Right hindlimb (tissue), 1 donor: ENCODE data around the gene SUPT20H.
"Not testable (repeated sequence)": the region's sequence is repeated elsewhere in the genome, so short reads cannot be mapped to it uniquely, and the experiment has no call there.

ENCODE experiments used
- DNase-seq: peaks from one replicate; pipeline ENCODE4 v3.0.0-alpha.2; 2018

Gene SUPT20H

DNA sequence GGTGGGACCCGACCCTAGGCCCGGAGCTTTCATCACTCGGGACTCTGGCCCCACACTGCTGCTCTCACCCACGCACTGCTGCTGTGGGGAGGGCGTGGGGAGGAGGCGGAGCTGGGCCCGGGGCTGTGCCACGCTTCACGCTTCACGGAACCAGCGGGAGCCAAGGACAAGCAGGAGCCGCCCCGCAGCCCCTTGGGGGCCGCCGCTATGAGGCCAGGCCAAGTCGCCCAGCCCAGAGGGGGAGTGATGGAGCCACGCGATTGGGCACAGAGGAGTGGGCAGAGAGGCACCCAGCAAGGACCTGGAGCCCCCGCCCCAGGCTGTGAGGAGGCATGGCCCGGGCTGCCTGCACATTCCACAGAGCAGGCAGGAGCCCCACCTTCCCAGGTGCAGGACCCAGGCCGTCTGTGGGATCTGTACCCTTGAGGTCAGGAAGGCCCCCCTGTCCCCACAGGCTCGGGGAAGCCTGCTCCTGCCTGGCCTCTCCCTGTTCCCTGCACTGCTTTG is 10.2 kb upstream of the SUPT20H start:
- DNase-seq: no peak

DNA sequence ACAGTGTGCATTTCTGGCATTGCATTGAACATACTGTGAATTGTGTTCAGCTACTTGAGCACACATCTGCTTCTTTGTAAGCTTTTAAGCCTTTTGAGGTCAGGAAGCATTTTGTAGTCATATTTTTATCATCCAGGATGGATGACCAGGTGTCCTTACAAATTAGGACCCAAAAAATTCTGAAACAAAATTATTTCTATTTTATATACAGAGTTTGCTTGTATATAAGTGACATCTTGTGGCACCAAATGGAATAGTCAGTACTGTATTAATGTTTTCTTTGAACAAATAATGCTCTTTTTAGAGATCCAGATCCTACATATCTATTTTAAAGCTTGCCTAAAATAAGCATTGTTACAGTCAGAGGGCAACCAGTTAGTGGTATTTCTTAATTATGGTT is 9.5 kb upstream of the SUPT20H start:
- DNase-seq: no peak

DNA sequence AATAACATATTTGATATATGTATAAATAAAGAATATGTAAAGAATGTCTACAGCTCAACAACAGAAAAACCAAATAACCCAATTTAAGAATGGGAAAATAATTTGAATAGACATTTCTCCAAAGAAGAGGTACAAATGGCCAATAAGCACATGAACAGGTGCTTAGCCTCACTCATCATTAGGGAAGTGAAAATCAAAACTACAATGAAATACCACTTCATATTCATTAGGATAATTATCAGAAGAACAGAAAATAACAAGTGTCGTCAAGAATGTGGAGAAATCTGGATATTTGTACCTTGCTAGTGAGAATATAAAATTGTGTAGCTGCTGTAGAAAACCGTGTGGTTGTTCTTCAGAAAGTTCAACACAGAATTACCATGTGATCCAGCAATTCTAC is 8.4 kb upstream of the SUPT20H start:
- DNase-seq: no peak

DNA sequence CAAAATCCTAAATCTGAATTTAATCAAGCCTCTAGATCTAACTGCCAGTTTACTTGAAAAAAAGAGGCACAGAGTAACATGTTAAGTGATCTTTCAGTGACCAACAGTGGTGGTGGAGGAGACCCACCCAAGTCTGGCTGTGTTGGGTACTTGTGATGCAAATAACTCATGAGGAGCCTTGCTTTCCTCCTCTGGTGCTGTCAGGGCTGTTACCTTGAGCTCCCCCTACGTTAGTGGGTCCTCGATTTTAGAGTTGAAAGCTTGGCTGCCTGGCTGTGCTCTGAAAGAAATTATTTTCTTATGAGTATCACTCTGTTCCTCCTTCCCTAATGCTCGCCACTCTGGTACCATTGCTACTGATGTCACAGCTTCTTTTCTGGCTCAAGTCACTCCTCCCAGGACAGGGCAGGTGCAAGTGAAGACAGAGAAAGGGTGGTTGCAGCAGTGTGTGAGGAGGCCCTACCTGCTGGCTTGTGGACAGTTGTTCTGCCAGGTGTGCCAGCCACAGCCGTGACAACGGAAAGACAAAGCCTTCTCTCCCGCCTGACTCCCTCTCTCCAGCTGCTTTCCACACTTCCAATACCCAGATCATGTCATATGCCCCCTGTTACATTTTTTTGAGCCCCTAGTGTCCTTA is 6.5 kb upstream of the SUPT20H start:
- no peak for DNase-seq

GRCh38 chr13:37059848-37060192 is 332 bp upstream of the SUPT20H start:
- DNase-seq: no peak

- not testable (repeated sequence) for DNase-seq
Observed at GRCh38 chr13:37056228-37056627, 3.3 kb downstream of the SUPT20H start.

DNA sequence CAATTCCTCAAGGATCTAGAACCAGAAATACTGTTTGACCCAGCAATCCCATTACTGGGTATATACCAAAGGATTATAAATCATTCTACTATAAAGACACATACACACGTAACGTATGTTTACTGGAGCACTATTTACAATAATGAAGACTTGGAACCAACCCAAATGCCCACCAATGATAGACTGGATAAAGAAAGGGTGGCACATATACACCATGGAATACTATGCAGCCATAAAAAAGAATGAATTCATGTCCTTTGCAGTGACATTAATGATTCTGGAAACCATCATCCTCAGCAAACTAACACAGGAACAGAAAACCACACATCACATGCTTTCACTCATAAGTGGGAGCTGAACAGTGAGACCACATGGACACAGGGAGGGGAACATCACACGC is 6.4 kb downstream of the SUPT20H start:
- DNase-seq: not testable (repeated sequence)

DNA sequence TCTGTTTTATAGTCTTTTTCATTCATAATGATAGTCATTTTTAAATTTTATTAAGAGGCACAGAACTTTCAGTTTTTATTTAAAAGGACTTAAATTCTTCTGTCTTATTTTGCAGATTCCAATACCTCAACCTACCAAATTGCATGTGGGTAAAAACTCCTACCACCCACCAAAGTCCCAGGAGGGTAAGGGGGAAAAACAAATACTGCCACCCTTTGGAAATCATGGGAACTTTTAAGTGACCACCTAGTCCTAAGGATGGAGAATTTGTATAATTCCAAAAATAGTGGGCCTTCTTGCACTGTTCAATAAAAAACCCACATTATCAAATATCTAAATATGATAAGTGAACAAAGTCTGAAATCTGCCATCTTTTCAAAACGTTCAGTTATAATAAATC is 9.7 kb downstream of the SUPT20H start:
- no peak for DNase-seq

DNA sequence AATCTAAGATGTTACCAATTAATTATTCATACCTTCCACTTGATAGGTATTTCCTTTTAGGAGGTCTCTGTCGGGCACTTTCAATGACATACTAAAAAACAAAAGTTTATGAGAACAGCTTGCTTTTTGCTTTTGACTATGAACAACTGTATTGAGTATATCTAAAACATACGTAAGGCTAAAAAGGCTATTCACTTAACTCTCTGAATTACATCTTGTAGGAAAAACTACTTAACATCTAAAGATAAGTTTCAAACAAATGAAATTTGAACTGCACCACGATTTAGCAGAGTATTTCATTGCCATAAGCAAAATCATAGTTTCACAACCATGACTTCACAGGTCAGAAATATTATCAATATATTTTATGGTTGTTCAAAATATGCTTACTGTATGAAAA is 11.6 kb downstream of the SUPT20H start:
- DNase-seq: no peak

DNA sequence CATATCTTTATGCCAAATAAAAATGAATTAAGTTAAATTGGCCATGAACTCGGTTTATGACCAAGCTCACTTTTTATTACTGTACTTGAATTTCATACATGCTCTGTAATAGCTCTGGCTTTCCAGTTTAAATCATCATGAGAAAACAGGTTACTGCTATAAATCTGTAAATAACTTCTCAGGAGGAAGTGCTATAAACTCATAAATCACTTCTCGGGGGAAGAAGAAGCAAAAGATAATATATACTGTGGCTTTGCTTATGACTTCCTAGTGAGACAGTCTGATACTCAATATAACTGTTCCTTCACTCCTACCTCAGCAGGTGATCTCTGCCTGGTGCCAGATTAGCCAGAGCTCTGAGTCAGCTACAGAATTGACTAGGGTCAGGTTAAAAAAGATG is 12.5 kb downstream of the SUPT20H start:
- DNase-seq: no peak

DNA sequence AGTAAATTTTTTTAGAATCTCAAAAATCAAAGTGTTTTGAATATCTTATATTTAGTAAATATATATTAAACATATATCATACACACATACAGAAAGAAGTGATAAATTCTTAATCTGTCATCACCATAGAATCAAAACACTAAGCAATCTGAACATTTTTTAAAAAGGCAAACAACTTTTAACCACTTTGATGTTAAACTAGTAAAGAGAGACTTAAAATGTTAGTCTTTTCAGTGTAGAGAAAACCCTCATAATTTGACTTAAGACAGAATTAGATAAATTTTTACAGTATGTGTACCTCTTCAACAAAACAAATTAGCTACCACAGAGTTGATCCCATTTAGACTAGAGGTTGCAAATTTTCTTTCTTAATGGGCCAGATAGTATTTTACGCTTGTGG is 13.4 kb downstream of the SUPT20H start:
- no peak for DNase-seq

- DNase-seq: no peak
Observed at GRCh38 chr13:37040789-37041188, 18.7 kb downstream of the SUPT20H start.

- no peak for DNase-seq
Observed at GRCh38 chr13:37039896-37040295, 19.6 kb downstream of the SUPT20H start.

GRCh38 chr13:37037241-37037640 is 22.2 kb downstream of the SUPT20H start:
- DNase-seq: no peak

DNA sequence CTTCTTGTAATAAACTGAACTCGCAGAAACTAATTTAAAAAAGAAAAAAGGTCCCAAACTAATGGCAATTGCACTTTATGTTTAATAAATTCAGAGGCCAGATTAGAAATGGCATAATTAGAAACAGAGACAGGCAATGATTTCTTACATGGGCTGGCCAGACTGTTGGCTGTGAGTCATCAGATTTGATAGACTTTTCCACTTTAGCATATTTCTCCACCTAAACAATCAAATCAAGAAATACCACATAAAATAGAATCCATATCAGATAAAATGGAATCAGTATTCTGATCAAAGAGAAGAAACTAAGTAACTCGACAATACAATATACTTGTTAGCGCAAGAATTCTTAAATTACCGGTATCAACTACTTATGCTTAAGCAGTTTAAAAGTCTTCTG is 29.9 kb downstream of the SUPT20H start:
- DNase-seq: no peak

- DNase-seq: no peak
Observed at GRCh38 chr13:37027639-37028038, 31.8 kb downstream of the SUPT20H start.

DNA sequence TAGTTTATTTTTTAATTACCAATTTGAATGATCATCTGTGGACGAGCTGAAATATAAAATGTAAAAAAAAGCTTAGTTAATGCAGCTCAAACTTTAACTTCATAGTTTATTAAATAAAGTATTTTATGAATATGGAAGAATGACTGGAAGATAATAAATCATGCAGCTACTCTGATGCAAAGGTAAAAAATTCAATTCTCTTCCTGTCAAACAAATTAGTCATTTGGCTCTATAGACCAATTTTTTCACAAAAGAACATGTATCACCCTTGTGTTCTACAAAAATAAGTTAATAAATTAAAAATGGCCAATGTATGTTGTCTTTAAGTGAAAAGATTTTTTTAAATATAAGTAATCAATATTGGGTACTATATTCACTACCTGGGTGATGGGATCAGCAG is 32.7 kb downstream of the SUPT20H start:
- no peak for DNase-seq

DNA sequence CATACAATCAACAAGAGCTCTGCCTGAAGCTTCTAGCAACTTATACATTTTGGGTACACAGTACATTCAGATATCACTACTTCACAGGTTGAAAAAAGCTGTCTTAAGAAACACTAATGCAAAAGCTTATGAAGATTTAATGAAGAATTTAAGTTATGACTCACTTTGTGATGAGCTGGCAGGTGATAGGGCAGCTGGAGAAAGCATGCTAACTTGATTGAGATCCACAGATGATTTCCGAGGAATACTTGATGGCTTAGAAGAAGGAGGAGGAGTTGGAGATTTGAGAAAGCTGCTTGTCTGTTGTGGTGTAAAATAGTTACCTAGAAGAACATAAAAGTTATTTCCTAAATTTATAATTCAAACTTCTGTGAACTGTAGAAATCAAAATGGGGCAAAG is 35.6 kb downstream of the SUPT20H start:
- no peak for DNase-seq

DNA sequence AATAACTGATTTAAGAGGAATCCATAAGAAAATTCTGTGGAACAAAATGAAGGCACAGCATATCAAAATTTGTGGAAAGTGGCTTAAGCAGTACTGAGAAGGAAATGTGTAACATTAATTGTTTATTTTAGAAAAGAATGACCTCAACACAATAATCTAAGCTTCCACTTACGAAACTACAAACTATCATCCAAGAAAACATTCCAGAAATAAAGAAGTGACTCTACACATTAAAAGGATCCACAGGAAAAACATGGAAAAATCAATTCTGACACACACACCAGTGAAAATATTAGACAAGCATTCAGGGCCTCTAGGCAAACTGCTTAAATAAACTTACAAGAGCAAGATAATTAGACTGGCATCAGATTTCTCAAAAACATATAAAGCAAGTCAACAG is 44.9 kb downstream of the SUPT20H start:
- no peak for DNase-seq

DNA sequence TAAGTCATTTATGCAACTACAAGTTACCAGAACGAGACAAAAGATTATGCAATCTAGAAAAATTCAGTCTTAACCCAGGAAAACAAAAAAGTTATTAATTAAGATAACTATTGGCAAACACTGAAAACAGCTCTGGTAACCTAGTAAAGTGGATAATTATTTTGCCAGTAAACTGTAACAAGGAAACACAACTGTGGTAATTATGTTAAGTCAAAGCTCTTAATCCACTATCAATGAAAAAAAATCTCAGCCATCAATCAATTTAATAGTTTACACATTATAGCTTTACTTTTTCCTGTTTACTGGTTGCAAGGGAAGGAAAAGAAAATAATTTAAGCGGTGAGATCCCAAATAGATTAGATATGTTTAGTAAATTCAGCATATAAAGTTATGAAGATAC is 47.7 kb downstream of the SUPT20H start:
- DNase-seq: no peak

DNA sequence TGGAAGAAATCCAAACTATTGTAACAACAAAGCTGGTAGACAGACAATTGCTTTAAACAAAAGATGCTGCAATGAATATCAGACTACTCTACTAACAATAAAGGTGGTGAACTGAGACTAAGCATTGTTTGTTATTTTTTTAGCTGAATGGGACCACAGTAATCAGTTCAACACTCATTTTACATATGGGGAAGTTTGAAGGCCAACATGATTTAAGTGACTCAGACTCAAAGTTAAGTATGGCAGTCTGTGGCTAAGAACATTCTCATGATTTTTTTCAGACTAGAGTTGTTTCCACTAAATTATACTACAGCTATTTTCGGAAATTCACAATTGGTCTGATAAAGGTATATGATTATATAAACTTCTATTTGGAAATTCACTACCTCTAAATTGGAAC is 48.5 kb downstream of the SUPT20H start:
- no peak for DNase-seq

- no peak for DNase-seq
Observed at GRCh38 chr13:37010424-37010823, 49.1 kb downstream of the SUPT20H start.

- no peak for DNase-seq
Observed at GRCh38 chr13:37009692-37010091, 49.8 kb downstream of the SUPT20H start.

GRCh38 chr13:37001921-37002250 is 57.6 kb downstream of the SUPT20H start:
- no peak for DNase-seq

GRCh38 chr13:36999054-36999714 is 60.3 kb downstream of the SUPT20H start, which contains the start of gene ALG5:
Gene ALG5 (minus strand): TSS chr13:36999340. CDS start chr13:36999300, 40 bp downstream.
- DNase-seq: peak; percentile 95
